Neural cell (in vitro differentiated cells): Measurements from ENCODE around the gene C11orf24. TPM values are rescaled to one million over a fixed set of nuclear protein-coding genes. Genes with fewer than 3 reads are reported as not detected.

Experiments
- H2AFZ ChIP-seq: fragments of 200-600, 300-800 bp; sonication (generic), shearing (Covaris generic); 2 replicates; pipeline ENCODE4 v1.6.0; 2014; ENCODE audit warnings: low read depth, mild to moderate bottlenecking, antibody characterized with exemption, low read length, moderate library complexity
- H3F3A ChIP-seq: fragments of 200-600 bp; shearing (Covaris generic); 2 replicates; pipeline ENCODE4 v1.6.1; 2016; ENCODE audit warnings: mild to moderate bottlenecking, moderate library complexity, mixed read lengths, antibody characterized with exemption, low read length; ENCODE audit not compliant: insufficient read depth, poor library complexity, severe bottlenecking
- H3K27ac ChIP-seq: fragments of 200-600, 300-800 bp; sonication (generic), shearing (Covaris generic); 2 replicates; pipeline ENCODE4 v1.5.1; 2014; ENCODE audit warnings: mild to moderate bottlenecking, low read length, moderate library complexity
- H3K27me3 ChIP-seq: fragments of 300-800, 200-600 bp; sonication (generic), shearing (Covaris generic); 2 replicates; pipeline ENCODE4 v1.6.0; 2014; ENCODE audit warnings: mild to moderate bottlenecking, low read depth, low read length, moderate library complexity; ENCODE audit not compliant: insufficient read depth
- H3K36me3 ChIP-seq: fragments of 300-800, 200-600 bp; sonication (generic), shearing (Covaris generic); 2 replicates; pipeline ENCODE4 v1.5.1; 2014; ENCODE audit warnings: mild to moderate bottlenecking, antibody characterized with exemption, low read length, moderate library complexity; ENCODE audit not compliant: insufficient read depth
- H3K4me2 ChIP-seq: fragments of 300-800, 200-600 bp; sonication (generic), shearing (Covaris generic); 2 replicates; pipeline ENCODE4 v1.6.0; 2014; ENCODE audit warnings: mild to moderate bottlenecking, low read length
- H3K4me3 ChIP-seq: fragments of 300-800, 200-600 bp; sonication (generic), shearing (Covaris generic); 2 replicates; pipeline ENCODE4 v1.5.1; 2014; ENCODE audit warnings: mild to moderate bottlenecking, low read length, moderate library complexity
- H3K79me2 ChIP-seq: fragments of 200-600 bp; shearing (Covaris generic); replicated peaks from 2 replicates; pipeline ENCODE4 v1.6.0; 2014; ENCODE audit warnings: mild to moderate bottlenecking, low read length, moderate library complexity; ENCODE audit not compliant: insufficient read depth
- H3K9ac ChIP-seq: fragments of 300-800, 200-600 bp; sonication (generic), shearing (Covaris generic); 2 replicates; pipeline ENCODE4 v1.6.1; 2016; ENCODE audit warnings: mild to moderate bottlenecking, low read length, mixed read lengths
- H3K9me2 ChIP-seq: fragments of 200-600 bp; shearing (Covaris generic); 2 replicates; pipeline ENCODE4 v1.6.1; 2016; ENCODE audit warnings: mild to moderate bottlenecking, low read length, mixed read lengths; ENCODE audit not compliant: insufficient read depth
- H3K9me3 ChIP-seq: fragments of 200-600, 300-800 bp; sonication (generic), shearing (Covaris generic); 2 replicates; pipeline ENCODE4 v1.6.1; 2016; ENCODE audit warnings: mild to moderate bottlenecking, mixed run types, low read length, moderate library complexity, mixed read lengths
- H4K20me1 ChIP-seq: fragments of 200-600 bp; shearing (Covaris generic); 2 replicates; pipeline ENCODE4 v1.6.1; 2016; ENCODE audit warnings: mild to moderate bottlenecking, mixed run types; ENCODE audit not compliant: insufficient read depth
- EP300 ChIP-seq: fragments of 450-650 bp; conservative IDR thresholded peaks from 2 replicates; pipeline ENCODE4 v1.6.1; 2014; ENCODE audit warnings: antibody characterized with exemption, mild to moderate bottlenecking, moderate library complexity; ENCODE audit not compliant: poor library complexity, severe bottlenecking
- EZH2 ChIP-seq: fragments of 200-600, 300-800 bp; shearing (Covaris generic), sonication (generic); IDR thresholded peaks from 2 replicates; pipeline ENCODE4 v1.6.1; 2014; ENCODE audit warnings: antibody characterized with exemption, low read length, borderline replicate concordance, mild to moderate bottlenecking; ENCODE audit not compliant: insufficient read depth, poor library complexity, severe bottlenecking
- MXI1 ChIP-seq: fragments of 450-650 bp; conservative IDR thresholded peaks from 2 replicates; pipeline ENCODE4 v1.6.1; 2014; ENCODE audit warnings: antibody characterized with exemption, mild to moderate bottlenecking; ENCODE audit not compliant: poor library complexity, severe bottlenecking
- POLR2AphosphoS5 ChIP-seq: IDR thresholded peaks from 2 replicates; pipeline ENCODE4 v1.6.1; 2012
- RAD21 ChIP-seq: fragments of 450-650 bp; conservative IDR thresholded peaks from 2 replicates; pipeline ENCODE4 v1.6.1; 2014; ENCODE audit warnings: antibody characterized with exemption, mild to moderate bottlenecking, moderate library complexity
- SMC3 ChIP-seq: fragments of 450-650 bp; conservative IDR thresholded peaks from 2 replicates; pipeline ENCODE4 v1.6.1; 2014; ENCODE audit warnings: antibody characterized with exemption, mild to moderate bottlenecking, moderate library complexity; ENCODE audit not compliant: poor library complexity
- TAF1 ChIP-seq: IDR thresholded peaks from 2 replicates; pipeline ENCODE4 v1.6.1; 2012; ENCODE audit warnings: low read depth
- polyA plus RNA-seq: library from polyadenylated mRNA; depleted of rRNA; stranded (reverse); fragments of >200 nt; gene quantifications from 2 replicates; pipeline ENCODE4 v1.2.3, GENCODE V29; 2014
- TF ChIP-seq, protein P1 (sequence below): IDR thresholded peaks from 2 replicates; pipeline ENCODE4 v1.6.1; 2012; ENCODE audit warnings: borderline replicate concordance
- TF ChIP-seq, protein P2 (sequence below): fragments of 450-650 bp; IDR thresholded peaks from 2 replicates; pipeline ENCODE4 v1.5.1; 2014; ENCODE audit warnings: antibody characterized with exemption, mild to moderate bottlenecking, moderate library complexity; ENCODE audit not compliant: poor library complexity, severe bottlenecking

Gene C11orf24
- polyA plus RNA-seq, 1 donor from 2014 or later = 9.6 TPM

DNA sequence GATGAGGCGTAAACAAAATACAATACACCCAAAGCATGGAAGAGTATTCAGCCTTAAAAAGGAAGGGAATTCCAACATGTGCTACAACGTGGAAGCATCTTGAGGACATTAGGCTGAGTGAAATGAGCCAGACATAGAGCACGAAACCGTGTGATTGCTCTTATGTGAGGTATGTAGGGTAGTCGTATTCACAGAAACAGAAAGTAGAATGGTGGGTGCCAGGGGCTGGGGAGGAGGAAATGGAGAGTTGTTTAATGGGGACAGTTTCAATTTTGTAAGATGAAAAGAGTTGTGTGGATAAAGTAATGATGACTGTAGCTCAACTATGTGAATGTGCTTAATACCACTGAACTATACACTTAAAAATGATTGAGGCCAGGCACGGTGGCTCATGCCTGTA lies 48.5 kb downstream of the C11orf24 start:
- Histone ChIP-seq H3K9me3 (no peaks in the 10 kb centered on the region), H3K27ac (no peak overlapping the region), H2AFZ (no peak overlapping the region), H3K36me3 (no peaks in the 10 kb centered on the region), H3K9me2 (no peaks in the 10 kb centered on the region), H3K4me3 (no peak overlapping the region), H3K27me3 (no peaks in the 10 kb centered on the region), H3K79me2 (no peaks in the 10 kb centered on the region), H4K20me1 (no peaks in the 10 kb centered on the region), H3F3A (no peaks in the 10 kb centered on the region), H3K4me2 (no peak overlapping the region), H3K9ac (no peak overlapping the region)
- TF ChIP-seq RAD21 (no peak), EZH2 (no peak), POLR2AphosphoS5 (no peak), EP300 (no peak), SMC3 (no peak), MXI1 (no peak), TAF1 (no peak)
- TF ChIP-seq, protein P1, sequence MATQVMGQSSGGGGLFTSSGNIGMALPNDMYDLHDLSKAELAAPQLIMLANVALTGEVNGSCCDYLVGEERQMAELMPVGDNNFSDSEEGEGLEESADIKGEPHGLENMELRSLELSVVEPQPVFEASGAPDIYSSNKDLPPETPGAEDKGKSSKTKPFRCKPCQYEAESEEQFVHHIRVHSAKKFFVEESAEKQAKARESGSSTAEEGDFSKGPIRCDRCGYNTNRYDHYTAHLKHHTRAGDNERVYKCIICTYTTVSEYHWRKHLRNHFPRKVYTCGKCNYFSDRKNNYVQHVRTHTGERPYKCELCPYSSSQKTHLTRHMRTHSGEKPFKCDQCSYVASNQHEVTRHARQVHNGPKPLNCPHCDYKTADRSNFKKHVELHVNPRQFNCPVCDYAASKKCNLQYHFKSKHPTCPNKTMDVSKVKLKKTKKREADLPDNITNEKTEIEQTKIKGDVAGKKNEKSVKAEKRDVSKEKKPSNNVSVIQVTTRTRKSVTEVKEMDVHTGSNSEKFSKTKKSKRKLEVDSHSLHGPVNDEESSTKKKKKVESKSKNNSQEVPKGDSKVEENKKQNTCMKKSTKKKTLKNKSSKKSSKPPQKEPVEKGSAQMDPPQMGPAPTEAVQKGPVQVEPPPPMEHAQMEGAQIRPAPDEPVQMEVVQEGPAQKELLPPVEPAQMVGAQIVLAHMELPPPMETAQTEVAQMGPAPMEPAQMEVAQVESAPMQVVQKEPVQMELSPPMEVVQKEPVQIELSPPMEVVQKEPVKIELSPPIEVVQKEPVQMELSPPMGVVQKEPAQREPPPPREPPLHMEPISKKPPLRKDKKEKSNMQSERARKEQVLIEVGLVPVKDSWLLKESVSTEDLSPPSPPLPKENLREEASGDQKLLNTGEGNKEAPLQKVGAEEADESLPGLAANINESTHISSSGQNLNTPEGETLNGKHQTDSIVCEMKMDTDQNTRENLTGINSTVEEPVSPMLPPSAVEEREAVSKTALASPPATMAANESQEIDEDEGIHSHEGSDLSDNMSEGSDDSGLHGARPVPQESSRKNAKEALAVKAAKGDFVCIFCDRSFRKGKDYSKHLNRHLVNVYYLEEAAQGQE = no peak
- TF ChIP-seq, protein P2, sequence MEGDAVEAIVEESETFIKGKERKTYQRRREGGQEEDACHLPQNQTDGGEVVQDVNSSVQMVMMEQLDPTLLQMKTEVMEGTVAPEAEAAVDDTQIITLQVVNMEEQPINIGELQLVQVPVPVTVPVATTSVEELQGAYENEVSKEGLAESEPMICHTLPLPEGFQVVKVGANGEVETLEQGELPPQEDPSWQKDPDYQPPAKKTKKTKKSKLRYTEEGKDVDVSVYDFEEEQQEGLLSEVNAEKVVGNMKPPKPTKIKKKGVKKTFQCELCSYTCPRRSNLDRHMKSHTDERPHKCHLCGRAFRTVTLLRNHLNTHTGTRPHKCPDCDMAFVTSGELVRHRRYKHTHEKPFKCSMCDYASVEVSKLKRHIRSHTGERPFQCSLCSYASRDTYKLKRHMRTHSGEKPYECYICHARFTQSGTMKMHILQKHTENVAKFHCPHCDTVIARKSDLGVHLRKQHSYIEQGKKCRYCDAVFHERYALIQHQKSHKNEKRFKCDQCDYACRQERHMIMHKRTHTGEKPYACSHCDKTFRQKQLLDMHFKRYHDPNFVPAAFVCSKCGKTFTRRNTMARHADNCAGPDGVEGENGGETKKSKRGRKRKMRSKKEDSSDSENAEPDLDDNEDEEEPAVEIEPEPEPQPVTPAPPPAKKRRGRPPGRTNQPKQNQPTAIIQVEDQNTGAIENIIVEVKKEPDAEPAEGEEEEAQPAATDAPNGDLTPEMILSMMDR = no peak

DNA sequence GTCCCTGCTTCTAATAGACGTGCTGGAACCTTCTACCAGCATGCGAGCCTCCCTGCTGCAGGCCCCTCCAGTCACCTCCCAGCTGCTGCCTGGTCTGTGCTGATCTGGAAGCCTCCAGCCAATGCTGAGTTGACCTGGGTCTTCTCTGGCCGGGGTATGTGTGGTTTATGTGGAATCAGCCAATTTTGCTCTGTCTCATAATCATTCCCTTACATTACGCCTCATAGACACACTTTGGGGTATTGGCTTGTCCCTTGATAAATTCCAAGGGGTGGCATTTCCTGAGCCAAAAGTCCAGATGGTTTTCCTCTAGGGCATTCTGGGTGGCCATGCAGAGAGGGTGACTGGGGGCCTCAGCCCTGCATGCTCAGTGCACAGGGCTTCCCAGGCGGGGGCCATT lies 50.4 kb downstream of the C11orf24 start:
- Histone ChIP-seq H3K9me3 (no peaks in the 10 kb centered on the region), H3F3A (no peaks in the 10 kb centered on the region), H3K36me3 (no peaks in the 10 kb centered on the region), H3K27me3 (no peaks in the 10 kb centered on the region), H3K4me3 (no peak overlapping the region), H3K27ac (no peak overlapping the region), H3K79me2 (no peaks in the 10 kb centered on the region), H4K20me1 (no peaks in the 10 kb centered on the region), H3K9me2 (no peaks in the 10 kb centered on the region), H2AFZ (no peak overlapping the region), H3K4me2 (no peak overlapping the region), H3K9ac (no peak overlapping the region)
- TF ChIP-seq, protein P2 = no peak
